ENCODE data around the gene USP13. TPM values are rescaled to one million over a fixed set of nuclear protein-coding genes. Genes with fewer than 3 reads are reported as not detected.

The USP13 gene
- total and polyA plus RNA-seq, 2 of the 4 experiments (the other 2 are of a cell fraction) = 9.2 to 18.1 TPM

- DNase-seq (no peak), ATAC-seq (ENCODE audit: low read depth) (no peak)
- Histone ChIP-seq H3K9ac (ENCODE audit: low read depth, low read length) (no peak overlapping the region), H2BK15ac (ENCODE audit: low read depth, low read length) (no peak overlapping the region), H3K27ac (ENCODE audit: insufficient read depth, low read length) (no peak overlapping the region), H4K20me1 (ENCODE audit: insufficient read depth, low read length) (no peaks in the 10 kb centered on the region), H2AK5ac (ENCODE audit: low read depth, low read length) (no peak overlapping the region), H3K4ac (ENCODE audit: low read depth, low read length) (no peak overlapping the region), H3K4me2 (ENCODE audit: low read depth, low read length) (no peak overlapping the region), H4K5ac (ENCODE audit: low read depth, low read length) (no peak overlapping the region), H3K9me3 (ENCODE audit: control insufficient read depth, insufficient read depth, low read length) (no peaks in the 10 kb centered on the region), H3K23ac (ENCODE audit: low read depth, low read length) (no peak overlapping the region), H3K56ac (ENCODE audit: extremely low read depth, insufficient read depth, low read length) (no peak overlapping the region), H2AFZ (replicated peaks; ENCODE audit: low read length, poor library complexity) (no peak overlapping the region), H3K14ac (replicated peaks; ENCODE audit: low read depth, low read length) (no peak overlapping the region), H3K4me3 (ENCODE audit: insufficient read depth, low read depth, low read length) (no peak overlapping the region), H3K18ac (ENCODE audit: low read depth, low read length) (no peak overlapping the region), H4K91ac (ENCODE audit: insufficient read depth, low read depth, low read length) (no peak overlapping the region), H2BK120ac (ENCODE audit: low read depth, low read length) (no peak overlapping the region), H4K8ac (ENCODE audit: low read depth in 2 of 2, low read length in 2 of 2) (no peak overlapping the region), H3K27me3 (ENCODE audit: control insufficient read depth, insufficient read depth, low read length) (no peaks in the 10 kb centered on the region), H3K79me1 (ENCODE audit: low read depth in 1 of 2, low read length in 2 of 2) (no peaks in the 10 kb centered on the region), H2BK20ac (ENCODE audit: low read depth, low read length) (no peak overlapping the region), H3K36me3 (ENCODE audit: control insufficient read depth, insufficient read depth, low read length) (no peaks in the 10 kb centered on the region), H2AK9ac (replicated peaks; ENCODE audit: low read depth, low read length, poor library complexity) (no peak overlapping the region), H2BK5ac (ENCODE audit: low read depth, low read length, poor library complexity, severe bottlenecking) (no peak overlapping the region), H3K9me1 (ENCODE audit: insufficient read depth, low read length) (no peaks in the 10 kb centered on the region), H3K4me1 (ENCODE audit: control insufficient read depth, insufficient read depth, low read length) (peaks cover 4% of the 10 kb centered on the region)
- CTCF ChIA-PET = interaction anchor here (1.0 kb wide), 1 partner anchor 44 kb away, joined by 3 read pairs; no protein-coding TSS in a partner anchor
- BruUV-seq (replicated peaks) = no TSS peak
- in situ Hi-C loops (cut with MboI; ENCODE audit: low sequenced_read_pairs) = loop anchor here (25.0 kb wide), 1 partner anchor 805 kb away; the partner anchor contains the start of gene TTC14
- TF ChIP-seq SMC3 (IDR thresholded peaks at IDR 0.05; ENCODE audit: low read depth, low read length) (no peak), BHLHE40 (IDR thresholded peaks at IDR 0.05; ENCODE audit: low read depth, low read length) (no peak), MAFK (IDR thresholded peaks at IDR 0.05; ENCODE audit: low read depth, low read length) (no peak), MAZ (IDR thresholded peaks at IDR 0.05; ENCODE audit: borderline replicate concordance, low read depth, low read length) (no peak), RCOR1 (IDR thresholded peaks at IDR 0.05; ENCODE audit: insufficient replicate concordance, low read length) (no peak), CTCF (conservative IDR thresholded peaks at IDR 0.05; ENCODE audit: low read depth, low read length) (no peak), CEBPB (IDR thresholded peaks at IDR 0.05; ENCODE audit: low read depth, low read length) (no peak), FOS (IDR thresholded peaks at IDR 0.05; ENCODE audit: low read depth, low read length) (no peak)
- WGBS, 2 experiments (ENCODE audit: extremely low coverage in 2 of 2, insufficient read length in 1 of 2) = no CpG with 5 or more reads among the region's 14 CpGs
- dilution Hi-C loops (cut with HindIII; ENCODE audit: low sequenced_read_pairs, unreplicated experiment) = no loop called here
- POLR2A ChIA-PET (ENCODE audit: unreplicated experiment) = no interaction called here
- intact Hi-C loops (cut with micrococcal nuclease) = no loop called here
These were observed 154.7 kb downstream of the USP13 start for GRCh38 chr3:179807588-179807987.
